DND-41 (cell line): ENCODE measurements around the gene CLTCL1.
"Not testable (repeated sequence)": the region's sequence is repeated elsewhere in the genome, so short reads cannot be mapped to it uniquely, and the experiment has no call there.

Experiments
- ATAC-seq: fragments of 200-7000 bp; cut with Tn5 transposase; 3 replicates; pipeline ENCODE4 v1.9.1; 2021; ENCODE audit warnings: low read depth; ENCODE audit not compliant: insufficient read depth
- DNase-seq: peaks from one replicate; pipeline ENCODE4 v3.0.0-alpha.2; 2020
- H2AFZ ChIP-seq: 2 replicates; pipeline ENCODE4 v1.6.0; 2012; ENCODE audit warnings: low read depth, low read length
- H3K27ac ChIP-seq: 2 replicates; pipeline ENCODE4 v1.5.1; 2012; ENCODE audit warnings: low read length, inconsistent platforms
- H3K27me3 ChIP-seq: fragments of 200-600 bp; sonication (generic); 2 replicates; pipeline ENCODE4 v1.6.0; 2012; ENCODE audit warnings: low read length, mild to moderate bottlenecking, inconsistent platforms; ENCODE audit not compliant: insufficient read depth, poor library complexity
- H3K36me3 ChIP-seq: 2 replicates; pipeline ENCODE4 v1.5.1; 2012; ENCODE audit warnings: low read length, inconsistent platforms; ENCODE audit not compliant: insufficient read depth
- H3K4me1 ChIP-seq: 2 replicates; pipeline ENCODE4 v1.5.1; 2012; ENCODE audit warnings: mild to moderate bottlenecking, low read length; ENCODE audit not compliant: insufficient read depth
- H3K4me2 ChIP-seq: 2 replicates; pipeline ENCODE4 v1.6.0; 2012; ENCODE audit warnings: mild to moderate bottlenecking, moderate library complexity, low read length, inconsistent platforms; ENCODE audit not compliant: insufficient read depth
- H3K4me3 ChIP-seq, 2 experiments: fragments of 200-600 bp in 1 of 2; shearing (Covaris generic) in 1 of 2; 2 replicates each; pipeline ENCODE4 v1.5.1; 2012 to 2016; ENCODE audit warnings: inconsistent platforms in 2 of 2, low read length in 2 of 2, mild to moderate bottlenecking in 2 of 2, low read depth in 1 of 2, moderate library complexity in 1 of 2
- H3K79me2 ChIP-seq: 2 replicates; pipeline ENCODE4 v1.6.0; 2012; ENCODE audit warnings: low read length, inconsistent platforms; ENCODE audit not compliant: insufficient read depth
- H3K9ac ChIP-seq: 2 replicates; pipeline ENCODE4 v1.6.0; 2012; ENCODE audit warnings: low read depth, mild to moderate bottlenecking, inconsistent platforms, low read length, moderate library complexity
- H3K9me3 ChIP-seq: 2 replicates; pipeline ENCODE4 v1.5.1; 2012; ENCODE audit warnings: low read length, moderate library complexity, mild to moderate bottlenecking, inconsistent platforms; ENCODE audit not compliant: insufficient read depth, severe bottlenecking
- H4K20me1 ChIP-seq: 2 replicates; pipeline ENCODE4 v1.6.0; 2012; ENCODE audit warnings: low read length; ENCODE audit not compliant: insufficient read depth
- EZH2 ChIP-seq: IDR thresholded peaks from 3 replicates; pipeline ENCODE4 v1.6.1; 2012; ENCODE audit warnings: borderline replicate concordance, low read depth, mild to moderate bottlenecking, moderate library complexity, low read length, inconsistent platforms; ENCODE audit not compliant: severe bottlenecking
- TF ChIP-seq, protein P1 (sequence below): IDR thresholded peaks from 2 replicates; pipeline ENCODE4 v1.5.1; 2012; ENCODE audit warnings: borderline replicate concordance, low read length, moderate library complexity, mild to moderate bottlenecking; ENCODE audit not compliant: poor library complexity, severe bottlenecking; ENCODE audit errors: extremely low read depth

Gene CLTCL1

GRCh38 chr22:19329454-19329853 lies 37.9 kb upstream of the CLTCL1 start:
- ATAC-seq (no peak), DNase-seq (no peak)
- H3K4me2 ChIP-seq = no peak overlapping the region
- H3K9me3 ChIP-seq = peaks cover 4% of the 10 kb centered on the region
- TF ChIP-seq, protein P1, sequence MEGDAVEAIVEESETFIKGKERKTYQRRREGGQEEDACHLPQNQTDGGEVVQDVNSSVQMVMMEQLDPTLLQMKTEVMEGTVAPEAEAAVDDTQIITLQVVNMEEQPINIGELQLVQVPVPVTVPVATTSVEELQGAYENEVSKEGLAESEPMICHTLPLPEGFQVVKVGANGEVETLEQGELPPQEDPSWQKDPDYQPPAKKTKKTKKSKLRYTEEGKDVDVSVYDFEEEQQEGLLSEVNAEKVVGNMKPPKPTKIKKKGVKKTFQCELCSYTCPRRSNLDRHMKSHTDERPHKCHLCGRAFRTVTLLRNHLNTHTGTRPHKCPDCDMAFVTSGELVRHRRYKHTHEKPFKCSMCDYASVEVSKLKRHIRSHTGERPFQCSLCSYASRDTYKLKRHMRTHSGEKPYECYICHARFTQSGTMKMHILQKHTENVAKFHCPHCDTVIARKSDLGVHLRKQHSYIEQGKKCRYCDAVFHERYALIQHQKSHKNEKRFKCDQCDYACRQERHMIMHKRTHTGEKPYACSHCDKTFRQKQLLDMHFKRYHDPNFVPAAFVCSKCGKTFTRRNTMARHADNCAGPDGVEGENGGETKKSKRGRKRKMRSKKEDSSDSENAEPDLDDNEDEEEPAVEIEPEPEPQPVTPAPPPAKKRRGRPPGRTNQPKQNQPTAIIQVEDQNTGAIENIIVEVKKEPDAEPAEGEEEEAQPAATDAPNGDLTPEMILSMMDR = no peak
- no peak for TF ChIP-seq EZH2
- no peak overlapping the region for H3K4me3 ChIP-seq
- no peaks in the 10 kb centered on the region for H3K27me3 ChIP-seq
- peaks cover 51% of the 10 kb centered on the region for H3K36me3 ChIP-seq
- H2AFZ ChIP-seq = no peak overlapping the region
- no peaks in the 10 kb centered on the region for H3K4me1 ChIP-seq
- H3K79me2 ChIP-seq = no peaks in the 10 kb centered on the region
- H3K9ac ChIP-seq = no peak overlapping the region
- H3K27ac ChIP-seq = no peak overlapping the region
- no peaks in the 10 kb centered on the region for H4K20me1 ChIP-seq

DNA sequence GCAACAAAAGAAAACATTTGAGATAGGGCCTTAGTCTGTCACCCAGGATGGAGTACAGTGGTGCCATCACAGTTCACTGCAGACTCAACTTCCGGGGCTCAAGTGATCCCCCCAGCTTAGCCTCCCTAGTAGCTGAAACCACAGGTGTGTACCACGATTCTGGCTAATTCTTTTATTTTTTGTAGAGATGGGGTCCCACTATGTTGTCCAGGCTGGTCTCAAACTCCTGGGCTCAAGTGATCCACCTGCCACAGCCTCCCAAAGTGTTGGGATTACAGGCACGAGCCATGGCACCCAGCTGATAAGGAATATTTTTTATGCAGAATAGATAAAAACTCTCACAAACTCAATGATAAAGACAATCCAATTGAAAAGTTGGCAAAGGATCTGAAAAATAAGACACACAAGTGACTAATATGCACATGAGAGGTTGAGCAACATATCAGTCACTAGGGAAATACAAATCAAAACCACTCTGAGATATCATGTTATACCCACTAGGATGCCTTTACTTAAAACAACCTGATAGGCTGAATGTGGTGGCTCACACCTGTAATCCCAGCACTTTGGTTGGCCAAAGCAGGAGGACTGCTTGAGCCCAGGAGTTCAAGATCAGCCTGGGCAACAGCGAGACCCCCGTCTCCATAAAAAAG lies 33.9 kb upstream of the CLTCL1 start:
- Histone ChIP-seq H3K9me3 (peaks cover 3% of the 10 kb centered on the region), H3K4me1 (no peaks in the 10 kb centered on the region), H3K4me2 (no peak overlapping the region), H3K27ac (no peak overlapping the region), H3K4me3 (no peak overlapping the region), H2AFZ (no peak overlapping the region), H3K27me3 (no peaks in the 10 kb centered on the region), H4K20me1 (no peaks in the 10 kb centered on the region), H3K9ac (no peak overlapping the region), H3K36me3 (peaks cover 23% of the 10 kb centered on the region), H3K79me2 (no peaks in the 10 kb centered on the region)
- TF ChIP-seq, protein P1 = no peak
- DNase-seq = no peak
- ATAC-seq = no peak

- H3K79me2 ChIP-seq, H3K9ac ChIP-seq, H2AFZ ChIP-seq, H4K20me1 ChIP-seq, H3K4me3 ChIP-seq, H3K9me3 ChIP-seq, H3K4me2 ChIP-seq, H3K36me3 ChIP-seq, ATAC-seq, H3K4me1 ChIP-seq, H3K27ac ChIP-seq, DNase-seq, H3K27me3 ChIP-seq: not testable (repeated sequence)
Observed at GRCh38 chr22:19323420-19323819, 31.9 kb upstream of the CLTCL1 start.

GRCh38 chr22:19321757-19322156 lies 30.2 kb upstream of the CLTCL1 start:
- Histone ChIP-seq H3K36me3 (no peaks in the 10 kb centered on the region), H3K9me3 (peaks cover 20% of the 10 kb centered on the region), H3K4me2 (no peak overlapping the region), H3K4me1 (no peaks in the 10 kb centered on the region), H3K27me3 (no peaks in the 10 kb centered on the region), H4K20me1 (no peaks in the 10 kb centered on the region), H3K9ac (no peak overlapping the region), H3K4me3 (no peak overlapping the region), H3K79me2 (no peaks in the 10 kb centered on the region), H2AFZ (no peak overlapping the region), H3K27ac (no peak overlapping the region)
- DNase-seq (no peak), ATAC-seq (no peak)
- TF ChIP-seq, protein P1 = no peak
- TF ChIP-seq EZH2 = no peak

GRCh38 chr22:19320136-19320535 lies 28.6 kb upstream of the CLTCL1 start:
- H3K9ac ChIP-seq, H3K79me2 ChIP-seq, H3K36me3 ChIP-seq, H2AFZ ChIP-seq, DNase-seq, H3K27me3 ChIP-seq, H3K4me2 ChIP-seq, H3K27ac ChIP-seq, H3K4me1 ChIP-seq, H4K20me1 ChIP-seq, ATAC-seq, H3K4me3 ChIP-seq: not testable (repeated sequence)
- peaks cover 26% of the 10 kb centered on the region for H3K9me3 ChIP-seq
